HCT116 (cell line): Measurements from ENCODE around the gene BET1L. TPM values are rescaled to one million over a fixed set of nuclear protein-coding genes. Genes with fewer than 3 reads are reported as not detected.

ENCODE experiments used
- ATAC-seq: fragments of 200-7000 bp; cut with Tn5 transposase; 2 replicates; pipeline ENCODE4 v1.9.1; 2020; ENCODE audit warnings: mild to moderate bottlenecking, moderate library complexity
- BruUV-seq: library from RNA; stranded (reverse); fragments of 400-500 nt; replicated peaks from 2 replicates; lab custom pipeline; 2021; lab: Mats Ljungman, UMichigan
- CTCF ChIA-PET: fragments of 300-600 bp; sonication (Branson Sonifier 250); formaldehyde crosslinking; loops from one replicate; lab custom pipeline; 2021; ENCODE audit warnings: antibody characterized with exemption; lab: Charles Lee
- POLR2A ChIA-PET: fragments of 300-600, 350-600 bp; sonication (Branson Sonifier 250); formaldehyde crosslinking; loops from one replicate; lab custom pipeline; 2021; ENCODE audit warnings: antibody characterized with exemption; lab: Charles Lee
- RAD21 ChIA-PET, 2 experiments: fragments of 300-600 bp; sonication (Branson Sonifier 250); formaldehyde crosslinking; loops; one replicate each; lab custom pipeline; 2023; ENCODE audit warnings: low total read pairs in 2 of 2; ENCODE audit not compliant: uncharacterized antibody in 2 of 2, unreplicated experiment in 2 of 2, low non-redundant PET in 1 of 2; lab: Charles Lee
- DNase-seq: peaks from one replicate; pipeline ENCODE4 v3.0.0-alpha.2; 2010; ENCODE audit warnings: low read depth, low spot score
- H2AFZ ChIP-seq: fragments of 200-600 bp; shearing (Covaris generic), sonication (generic); 2 replicates; pipeline ENCODE4 v1.6.1; 2017; ENCODE audit warnings: low read depth, mixed run types, mixed read lengths, antibody characterized with exemption, low read length; ENCODE audit not compliant: poor library complexity, severe bottlenecking
- H3K27ac ChIP-seq: 2 replicates; pipeline ENCODE4 v1.5.1; 2012; ENCODE audit warnings: low read depth, low read length
- H3K27me3 ChIP-seq: fragments of 200-600 bp; sonication (generic); 2 replicates; pipeline ENCODE4 v1.6.1; 2016; ENCODE audit warnings: mixed run types, low read length, mixed read lengths; ENCODE audit not compliant: insufficient read depth
- H3K36me3 ChIP-seq, 2 experiments: fragments of 200-500 bp in 1 of 2; fragments of 200-600 bp in 1 of 2; sonication (Bioruptor generic) in 1 of 2; sonication (generic) in 1 of 2; 2 replicates each; pipeline versions ENCODE4 v1.5.1 to v1.6.1; 2014 to 2016; ENCODE audit warnings: low read length in 2 of 2, inconsistent platforms in 1 of 2, mixed read lengths in 1 of 2, mixed run types in 1 of 2; ENCODE audit not compliant: insufficient read depth in 2 of 2, control insufficient read depth in 1 of 2
- H3K4me1 ChIP-seq, 2 experiments: fragments of 200-600 bp in 1 of 2; sonication (generic) in 1 of 2; 2 replicates each; pipeline versions ENCODE4 v1.5.1 to v1.6.1; 2012 to 2017; ENCODE audit warnings: low read length in 2 of 2, inconsistent platforms in 1 of 2, mild to moderate bottlenecking in 1 of 2, mixed read lengths in 1 of 2, mixed run types in 1 of 2, moderate library complexity in 1 of 2; ENCODE audit not compliant: insufficient read depth in 2 of 2, control insufficient read depth in 1 of 2
- H3K4me2 ChIP-seq: fragments of 200-600 bp; sonication (generic); 2 replicates; pipeline ENCODE4 v1.6.1; 2017; ENCODE audit warnings: mixed run types, low read length, mixed read lengths
- H3K4me3 ChIP-seq, 2 experiments: fragments of 200-600 bp in 1 of 2; sonication (generic) in 1 of 2; replicated peaks in 1 of 2; 2 replicates each; pipeline ENCODE4 v1.5.1; 2011 to 2016; ENCODE audit warnings: low read length in 2 of 2, control low read depth in 1 of 2, low read depth in 1 of 2, mild to moderate bottlenecking in 1 of 2, mixed read lengths in 1 of 2, mixed run types in 1 of 2
- H3K79me2 ChIP-seq: fragments of 200-600 bp; sonication (generic); 2 replicates; pipeline ENCODE4 v1.6.1; 2017; ENCODE audit warnings: mild to moderate bottlenecking, mixed run types, low read length, moderate library complexity, mixed read lengths; ENCODE audit not compliant: insufficient read depth
- H3K9ac ChIP-seq: fragments of 200-600 bp; sonication (generic); 2 replicates; pipeline ENCODE4 v1.6.1; 2016; ENCODE audit warnings: low read length, mixed read lengths
- H3K9me2 ChIP-seq: fragments of 200-600 bp; sonication (generic), shearing (Covaris generic); 2 replicates; pipeline ENCODE4 v1.6.1; 2017; ENCODE audit warnings: mixed run types, mild to moderate bottlenecking, moderate library complexity; ENCODE audit not compliant: insufficient read depth
- H3K9me3 ChIP-seq, 2 experiments: fragments of 200-500 bp in 1 of 2; fragments of 200-600 bp in 1 of 2; sonication (Bioruptor generic) in 1 of 2; sonication (generic) in 1 of 2; 2 replicates each; pipeline ENCODE4 v1.6.1; 2014 to 2017; ENCODE audit warnings: low read length in 2 of 2, mixed read lengths in 2 of 2, inconsistent platforms in 1 of 2, low read depth in 1 of 2, mild to moderate bottlenecking in 1 of 2, mixed run types in 1 of 2, moderate library complexity in 1 of 2; ENCODE audit not compliant: control insufficient read depth in 1 of 2, insufficient read depth in 1 of 2
- H4K20me1 ChIP-seq: fragments of 200-600 bp; sonication (generic), shearing (Covaris generic); 2 replicates; pipeline ENCODE4 v1.6.1; 2017; ENCODE audit warnings: mixed run types, mild to moderate bottlenecking, moderate library complexity; ENCODE audit not compliant: insufficient read depth
- EGR1 ChIP-seq: IDR thresholded peaks from 2 replicates; pipeline ENCODE4 v1.6.1; 2012; ENCODE audit warnings: low read depth
- EZH2phosphoT487 ChIP-seq: fragments of 200-600 bp; IDR thresholded peaks from 2 replicates; pipeline ENCODE4 v1.6.1; 2018; ENCODE audit warnings: antibody characterized with exemption, borderline replicate concordance
- FOSL1 ChIP-seq: IDR thresholded peaks from 2 replicates; pipeline ENCODE4 v1.6.1; 2012; ENCODE audit warnings: low read depth
- JUND ChIP-seq: IDR thresholded peaks from 2 replicates; pipeline ENCODE4 v1.6.1; 2012
- RAD21 ChIP-seq: IDR thresholded peaks from 2 replicates; pipeline ENCODE4 v1.6.1; 2012; ENCODE audit warnings: low read depth, mild to moderate bottlenecking
- ZFX ChIP-seq: fragments of 450-650 bp; IDR thresholded peaks from 2 replicates; pipeline ENCODE4 v1.6.1; 2017
- intact Hi-C: fragments of 100-400 bp; cut with micrococcal nuclease; formaldehyde crosslinking; loops from 2 replicates; pipeline ENCODE4 v1.10.0; 2022
- total RNA-seq: library from RNA; stranded (reverse); gene quantifications from one replicate; pipeline ENCODE4 v1.2.1, GENCODE V29; 2021; ENCODE audit not compliant: unreplicated experiment
- TF ChIP-seq, protein P1 (sequence below), 3 experiments: fragments of 200-600 bp in 1 of 3; sonication (generic) in 1 of 3; IDR thresholded peaks in 2 of 3; conservative IDR thresholded peaks in 1 of 3; 2 replicates each; pipeline ENCODE4 v1.5.1; 2012 to 2017; ENCODE audit warnings: low read depth in 2 of 3, low read length in 2 of 3, antibody characterized with exemption in 1 of 3, borderline replicate concordance in 1 of 3, control low read depth in 1 of 3, mild to moderate bottlenecking in 1 of 3, mixed read lengths in 1 of 3, mixed run types in 1 of 3, moderate library complexity in 1 of 3; ENCODE audit not compliant: insufficient read depth in 1 of 3

Gene BET1L
- total RNA-seq, 1 experiment from 2014 or later, result 49.1 TPM

DNA sequence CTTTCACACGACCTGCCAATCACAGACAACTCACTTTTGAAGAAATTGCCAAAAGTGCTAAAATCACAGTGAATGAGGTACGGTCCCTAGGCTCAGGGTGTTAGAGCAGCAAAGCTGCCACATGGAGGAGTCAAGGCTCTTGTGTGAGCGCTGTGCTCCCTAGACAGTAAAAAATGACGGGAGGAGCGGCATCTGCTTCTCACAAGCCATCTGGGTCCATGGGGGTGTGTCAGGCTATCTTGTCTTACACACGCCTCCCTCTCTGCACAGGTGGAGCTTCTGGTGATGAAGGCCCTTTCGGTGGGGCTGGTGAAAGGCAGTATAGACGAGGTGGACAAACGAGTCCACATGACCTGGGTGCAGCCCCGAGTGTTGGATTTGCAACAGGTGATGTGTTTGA is 44.4 kb upstream of the BET1L start:
- Histone ChIP-seq H3K27ac (no peak overlapping the region), H3K9ac (no peak overlapping the region), H3K79me2 (no peaks in the 10 kb centered on the region), H3K4me1 (no peaks in the 10 kb centered on the region), H3K27me3 (no peaks in the 10 kb centered on the region), H3K9me2 (no peaks in the 10 kb centered on the region), H3K36me3 (peaks cover 51 to 57% of the 10 kb centered on the region in 2 experiments), H3K4me2 (no peak overlapping the region), H3K9me3 (no peaks in the 10 kb centered on the region), H3K4me3 (no peak overlapping the region), H4K20me1 (no peaks in the 10 kb centered on the region), H2AFZ (no peak overlapping the region)
- TF ChIP-seq ZFX, result no peak
- TF ChIP-seq, protein P1, sequence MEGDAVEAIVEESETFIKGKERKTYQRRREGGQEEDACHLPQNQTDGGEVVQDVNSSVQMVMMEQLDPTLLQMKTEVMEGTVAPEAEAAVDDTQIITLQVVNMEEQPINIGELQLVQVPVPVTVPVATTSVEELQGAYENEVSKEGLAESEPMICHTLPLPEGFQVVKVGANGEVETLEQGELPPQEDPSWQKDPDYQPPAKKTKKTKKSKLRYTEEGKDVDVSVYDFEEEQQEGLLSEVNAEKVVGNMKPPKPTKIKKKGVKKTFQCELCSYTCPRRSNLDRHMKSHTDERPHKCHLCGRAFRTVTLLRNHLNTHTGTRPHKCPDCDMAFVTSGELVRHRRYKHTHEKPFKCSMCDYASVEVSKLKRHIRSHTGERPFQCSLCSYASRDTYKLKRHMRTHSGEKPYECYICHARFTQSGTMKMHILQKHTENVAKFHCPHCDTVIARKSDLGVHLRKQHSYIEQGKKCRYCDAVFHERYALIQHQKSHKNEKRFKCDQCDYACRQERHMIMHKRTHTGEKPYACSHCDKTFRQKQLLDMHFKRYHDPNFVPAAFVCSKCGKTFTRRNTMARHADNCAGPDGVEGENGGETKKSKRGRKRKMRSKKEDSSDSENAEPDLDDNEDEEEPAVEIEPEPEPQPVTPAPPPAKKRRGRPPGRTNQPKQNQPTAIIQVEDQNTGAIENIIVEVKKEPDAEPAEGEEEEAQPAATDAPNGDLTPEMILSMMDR (IDR thresholded peaks at IDR 0.05 in 2 of 3, conservative IDR thresholded peaks at IDR 0.05 in 1 of 3; ENCODE audit: borderline replicate concordance in 1 of 3, insufficient read depth in 1 of 3, low read depth in 2 of 3, low read length in 2 of 3), result no peak
- TF ChIP-seq EGR1, result no peak
- intact Hi-C loops, result no loop called here
- DNase-seq (no peak), ATAC-seq (no peak)
- no TSS peak for BruUV-seq
- CTCF ChIA-PET, result interaction anchor here (0.7 to 1.7 kb wide), 5 partner anchors 14 to 196 kb away, joined by 3 to 10 read pairs (median 3); partner anchors contain the start of gene PSMD13
- RAD21 ChIA-PET, result no interaction called here
- POLR2A ChIA-PET, result no interaction called here

DNA sequence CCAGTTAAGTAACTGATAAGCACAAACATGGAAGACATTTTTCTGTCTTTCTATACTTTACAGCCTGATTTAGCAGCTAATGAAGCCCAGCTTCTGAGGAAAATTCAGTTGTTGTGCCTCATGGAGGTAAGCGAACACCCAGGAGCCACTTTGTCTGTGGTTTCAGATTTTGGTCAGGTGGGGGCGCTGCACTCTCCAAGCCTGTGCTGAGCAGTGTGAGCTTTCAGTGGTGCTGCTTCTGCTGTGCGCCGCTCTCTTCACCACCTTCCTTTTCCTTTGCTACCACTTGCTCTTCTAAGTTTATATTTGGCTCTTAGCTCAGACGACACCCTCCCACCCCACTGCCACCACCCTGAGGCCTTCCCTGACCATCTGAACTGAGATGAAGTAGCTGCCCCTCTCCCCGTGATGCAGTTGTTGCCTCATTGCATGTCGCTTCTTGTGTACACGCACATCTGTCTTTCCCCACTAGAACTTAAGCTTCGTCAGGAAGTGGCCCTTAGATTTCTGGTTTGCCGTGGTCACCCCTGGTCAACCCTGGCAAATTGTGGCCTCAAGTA is 43.6 kb upstream of the BET1L start:
- no peak overlapping the region for H3K27ac ChIP-seq
- no peaks in the 10 kb centered on the region for H4K20me1 ChIP-seq
- no peaks in the 10 kb centered on the region; the same call in 1 of the 2 replicates for H3K79me2 ChIP-seq
- ATAC-seq (peak; percentile 83), DNase-seq (no peak)
- H3K9me3 ChIP-seq, result no peaks in the 10 kb centered on the region
- H3K4me3 ChIP-seq, result no peak overlapping the region
- H3K27me3 ChIP-seq, result no peaks in the 10 kb centered on the region
- no peak overlapping the region for H3K9ac ChIP-seq
- peaks cover 55 to 64% of the 10 kb centered on the region in 2 experiments for H3K36me3 ChIP-seq
- no TSS peak for BruUV-seq
- no peaks in the 10 kb centered on the region for H3K4me1 ChIP-seq
- H3K9me2 ChIP-seq, result no peaks in the 10 kb centered on the region
- ChIA-PET POLR2A (no interaction called here), RAD21 (no interaction called here), CTCF (interaction anchor here (0.5 to 1.7 kb wide), 13 partner anchors 10 to 198 kb away, joined by 3 to 10 read pairs (median 3); partner anchors contain the start of gene PSMD13)
- H3K4me2 ChIP-seq, result no peak overlapping the region
- TF ChIP-seq FOSL1 (no peak), RAD21 (peak; percentile 53), JUND (no peak), EZH2phosphoT487 (no peak)
- TF ChIP-seq, protein P1 (IDR thresholded peaks at IDR 0.05 in 2 of 3, conservative IDR thresholded peaks at IDR 0.05 in 1 of 3; ENCODE audit: borderline replicate concordance in 1 of 3, insufficient read depth in 1 of 3, low read depth in 2 of 3, low read length in 2 of 3), result peak; percentile 56 to 81 (median 66); a peak in 5 of 6 replicates
- H2AFZ ChIP-seq, result no peak overlapping the region
- intact Hi-C loops, result no loop called here
